Measurements from ENCODE around the gene NRSN1. TPM values are rescaled to one million over a fixed set of nuclear protein-coding genes. Genes with fewer than 3 reads are reported as not detected.

The NRSN1 gene
- total RNA-seq, 2 experiments from 2014 or later, result not detected

DNA sequence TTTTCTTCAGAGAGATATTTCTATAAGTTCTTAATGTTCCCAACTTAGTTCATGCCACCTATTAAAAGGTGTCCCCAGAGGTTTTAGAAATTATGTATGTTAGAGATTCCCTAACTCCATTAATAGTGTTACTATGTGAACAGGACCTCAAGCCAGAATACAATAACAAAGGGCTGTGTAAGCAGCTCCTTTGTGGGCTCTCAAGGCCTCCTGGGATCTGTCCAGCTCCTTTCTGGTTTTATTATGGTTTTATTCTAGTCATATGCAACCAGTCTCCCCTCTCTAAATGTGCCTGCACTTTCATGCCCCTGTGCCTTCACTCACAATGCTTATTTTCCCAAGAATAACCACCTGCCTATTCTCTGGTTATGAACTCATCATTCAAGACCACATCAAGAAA, 22.7 kb downstream of the NRSN1 start:
- Mint-ChIP-seq H3K9me3 (ENCODE audit: low read depth) (no peaks in the 10 kb centered on the region), H3K36me3 (no peaks in the 10 kb centered on the region), H3K4me3 (no peak overlapping the region), H3K27ac (no peak overlapping the region), H3K4me1 (no peaks in the 10 kb centered on the region), H3K27me3 (no peaks in the 10 kb centered on the region)
- DNase-seq (no peak), ATAC-seq (no peak)
- CTCF ChIA-PET, result no interaction called here

GRCh38 chr6:24149296-24149695, 23.3 kb downstream of the NRSN1 start:
- Mint-ChIP-seq H3K4me1 (no peaks in the 10 kb centered on the region), H3K4me3 (no peak overlapping the region), H3K27me3 (no peaks in the 10 kb centered on the region), H3K9me3 (ENCODE audit: low read depth) (no peaks in the 10 kb centered on the region), H3K36me3 (no peaks in the 10 kb centered on the region), H3K27ac (no peak overlapping the region)
- DNase-seq (no peak), ATAC-seq (no peak)
- CTCF ChIA-PET, result no interaction called here

GRCh38 chr6:24149836-24150235, 23.8 kb downstream of the NRSN1 start:
- Mint-ChIP-seq H3K4me3 (no peak overlapping the region), H3K9me3 (ENCODE audit: low read depth) (no peaks in the 10 kb centered on the region), H3K27ac (no peak overlapping the region), H3K4me1 (no peaks in the 10 kb centered on the region), H3K36me3 (no peaks in the 10 kb centered on the region), H3K27me3 (no peaks in the 10 kb centered on the region)
- CTCF ChIA-PET, result no interaction called here
- ATAC-seq (no peak), DNase-seq (no peak)

GRCh38 chr6:24152014-24152413, 26.0 kb downstream of the NRSN1 start:
- Mint-ChIP-seq H3K27ac (no peak overlapping the region), H3K4me1 (no peaks in the 10 kb centered on the region), H3K9me3 (ENCODE audit: low read depth) (no peaks in the 10 kb centered on the region), H3K4me3 (no peak overlapping the region), H3K27me3 (no peaks in the 10 kb centered on the region), H3K36me3 (no peaks in the 10 kb centered on the region)
- no peak for ATAC-seq
- CTCF ChIA-PET, result no interaction called here
- no peak for DNase-seq

DNA sequence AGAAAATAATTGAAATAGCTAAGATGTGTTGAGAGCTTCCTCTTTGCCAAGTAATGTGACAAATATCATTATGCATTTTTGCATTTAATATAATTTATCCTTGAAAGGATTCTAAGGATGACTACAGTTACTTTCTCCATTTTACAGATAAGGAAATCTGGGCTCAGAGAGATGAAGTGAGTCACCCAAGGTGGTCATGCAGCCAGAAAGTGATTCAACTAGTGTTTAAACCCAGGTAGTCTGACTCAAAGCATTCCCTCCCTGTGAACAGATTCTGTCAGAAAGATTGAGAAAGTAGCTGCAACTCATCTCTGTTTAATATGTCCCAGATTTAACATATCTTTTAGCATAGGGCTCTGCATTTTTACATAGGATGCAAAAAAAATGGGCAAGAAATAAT, 28.1 kb downstream of the NRSN1 start:
- Mint-ChIP-seq H3K4me3 (no peak overlapping the region), H3K27me3 (no peaks in the 10 kb centered on the region), H3K9me3 (ENCODE audit: low read depth) (no peaks in the 10 kb centered on the region), H3K4me1 (no peaks in the 10 kb centered on the region), H3K27ac (no peak overlapping the region), H3K36me3 (no peaks in the 10 kb centered on the region)
- ATAC-seq, result no peak
- no peak for DNase-seq
- CTCF ChIA-PET, result no interaction called here

GRCh38 chr6:24157886-24158285, 31.9 kb downstream of the NRSN1 start:
- H3K27me3 Mint-ChIP-seq, result no peaks in the 10 kb centered on the region
- H3K36me3 Mint-ChIP-seq, result no peaks in the 10 kb centered on the region
- no peaks in the 10 kb centered on the region for H3K4me1 Mint-ChIP-seq
- DNase-seq (no peak), ATAC-seq (no peak)
- no peak overlapping the region for H3K27ac Mint-ChIP-seq
- CTCF ChIA-PET, result no interaction called here
- H3K4me3 Mint-ChIP-seq, result no peak overlapping the region
- no peaks in the 10 kb centered on the region for H3K9me3 Mint-ChIP-seq (ENCODE audit: low read depth)

DNA sequence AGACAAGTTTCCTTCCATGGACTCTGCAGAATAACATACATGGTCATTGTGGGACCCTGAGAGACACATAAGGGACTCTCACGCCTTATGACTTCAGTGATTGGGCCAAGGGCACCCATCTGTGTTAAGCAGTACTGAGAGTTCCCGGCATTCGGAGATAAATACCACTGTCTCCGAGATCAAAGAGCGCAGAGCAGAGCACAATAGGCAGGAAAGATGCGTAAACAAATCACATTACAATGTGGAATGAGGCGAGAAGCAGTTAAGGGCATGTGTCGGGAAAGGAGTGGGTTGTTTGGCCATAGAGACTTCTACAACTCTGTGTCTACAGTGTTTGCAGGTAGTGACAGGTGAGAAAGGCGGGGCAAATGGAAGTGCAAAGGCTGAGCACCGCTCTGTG, 57.6 kb downstream of the NRSN1 start:
- Mint-ChIP-seq H3K27me3 (no peaks in the 10 kb centered on the region), H3K27ac (no peak overlapping the region), H3K4me1 (no peaks in the 10 kb centered on the region), H3K4me3 (no peak overlapping the region), H3K36me3 (no peaks in the 10 kb centered on the region), H3K9me3 (ENCODE audit: low read depth) (no peaks in the 10 kb centered on the region)
- DNase-seq (no peak), ATAC-seq (no peak)
- CTCF ChIA-PET, result no interaction called here

- CTCF ChIA-PET, result interaction anchor here (0.6 kb wide), 1 partner anchor 18 kb away, joined by 3 read pairs; no protein-coding TSS in a partner anchor
- Mint-ChIP-seq H3K4me3 (no peak overlapping the region), H3K9me3 (ENCODE audit: low read depth) (no peaks in the 10 kb centered on the region), H3K27ac (no peak overlapping the region), H3K36me3 (no peaks in the 10 kb centered on the region), H3K27me3 (peaks cover 2% of the 10 kb centered on the region), H3K4me1 (no peaks in the 10 kb centered on the region)
- DNase-seq (no peak), ATAC-seq (no peak)
Measured at GRCh38 chr6:24186349-24186748, 60.3 kb downstream of the NRSN1 start.

- no peak overlapping the region for H3K27ac Mint-ChIP-seq
- H3K36me3 Mint-ChIP-seq, result no peaks in the 10 kb centered on the region
- DNase-seq, result no peak
- peaks cover 10% of the 10 kb centered on the region for H3K27me3 Mint-ChIP-seq
- CTCF ChIA-PET, result no interaction called here
- H3K4me1 Mint-ChIP-seq, result no peaks in the 10 kb centered on the region
- no peak overlapping the region for H3K4me3 Mint-ChIP-seq
- ATAC-seq, result no peak
- H3K9me3 Mint-ChIP-seq (ENCODE audit: low read depth), result no peaks in the 10 kb centered on the region
Measured at GRCh38 chr6:24187965-24188577, 62.1 kb downstream of the NRSN1 start.

GRCh38 chr6:24188578-24189080, 62.6 kb downstream of the NRSN1 start:
- H3K27ac Mint-ChIP-seq, result no peak overlapping the region
- DNase-seq (no peak), ATAC-seq (no peak)
- CTCF ChIA-PET, result no interaction called here
- no peak overlapping the region for H3K4me3 Mint-ChIP-seq
- H3K36me3 Mint-ChIP-seq, result no peaks in the 10 kb centered on the region
- H3K9me3 Mint-ChIP-seq (ENCODE audit: low read depth), result no peaks in the 10 kb centered on the region
- H3K4me1 Mint-ChIP-seq, result no peaks in the 10 kb centered on the region
- H3K27me3 Mint-ChIP-seq, result peaks cover 13% of the 10 kb centered on the region

- Mint-ChIP-seq H3K27ac (no peak overlapping the region), H3K36me3 (no peaks in the 10 kb centered on the region), H3K4me3 (no peak overlapping the region), H3K27me3 (peaks cover 18% of the 10 kb centered on the region), H3K9me3 (ENCODE audit: low read depth) (no peaks in the 10 kb centered on the region), H3K4me1 (no peaks in the 10 kb centered on the region)
- ATAC-seq (no peak), DNase-seq (no peak)
- CTCF ChIA-PET, result no interaction called here
Measured at GRCh38 chr6:24191346-24191745, 65.3 kb downstream of the NRSN1 start.

- no peak overlapping the region for H3K27ac Mint-ChIP-seq
- H3K36me3 Mint-ChIP-seq, result no peaks in the 10 kb centered on the region
- no peaks in the 10 kb centered on the region for H3K9me3 Mint-ChIP-seq (ENCODE audit: low read depth)
- CTCF ChIA-PET, result no interaction called here
- DNase-seq, result no peak
- H3K27me3 Mint-ChIP-seq, result peaks cover 18% of the 10 kb centered on the region
- H3K4me1 Mint-ChIP-seq, result no peaks in the 10 kb centered on the region
- no peak for ATAC-seq
- no peak overlapping the region for H3K4me3 Mint-ChIP-seq
Measured at GRCh38 chr6:24193364-24193763, 67.3 kb downstream of the NRSN1 start.

GRCh38 chr6:24194978-24195700, 69.1 kb downstream of the NRSN1 start:
- peaks cover 18% of the 10 kb centered on the region for H3K27me3 Mint-ChIP-seq
- no peaks in the 10 kb centered on the region for H3K9me3 Mint-ChIP-seq (ENCODE audit: low read depth)
- no peaks in the 10 kb centered on the region for H3K4me1 Mint-ChIP-seq
- no peak for DNase-seq
- no peak overlapping the region for H3K4me3 Mint-ChIP-seq
- H3K36me3 Mint-ChIP-seq, result no peaks in the 10 kb centered on the region
- CTCF ChIA-PET, result no interaction called here
- no peak for ATAC-seq
- H3K27ac Mint-ChIP-seq, result no peak overlapping the region

- DNase-seq, result no peak
- H3K4me1 Mint-ChIP-seq, result no peaks in the 10 kb centered on the region
- H3K9me3 Mint-ChIP-seq (ENCODE audit: low read depth), result no peaks in the 10 kb centered on the region
- CTCF ChIA-PET, result no interaction called here
- no peak overlapping the region for H3K27ac Mint-ChIP-seq
- H3K27me3 Mint-ChIP-seq, result peaks cover 19% of the 10 kb centered on the region
- H3K36me3 Mint-ChIP-seq, result no peaks in the 10 kb centered on the region
- no peak for ATAC-seq
- H3K4me3 Mint-ChIP-seq, result no peak overlapping the region
Measured at GRCh38 chr6:24195836-24196597, 70.0 kb downstream of the NRSN1 start.

Measured in activated CD8-positive, alpha-beta memory T cell treated with anti-CD3 and anti-CD28 coated beads, Interleukin-2, amount 10 ng/mL, durations not matched to agents 7 days and 5 days (primary cell).